Measurements from ENCODE around the gene SVIL. TPM values are rescaled to one million over a fixed set of nuclear protein-coding genes. Genes with fewer than 3 reads are reported as not detected.

The SVIL gene
- polyA plus RNA-seq, 1 donor (not counting 4 experiments of a cell fraction or from before 2014, with no cell fraction given) = 16.2 TPM

DNA sequence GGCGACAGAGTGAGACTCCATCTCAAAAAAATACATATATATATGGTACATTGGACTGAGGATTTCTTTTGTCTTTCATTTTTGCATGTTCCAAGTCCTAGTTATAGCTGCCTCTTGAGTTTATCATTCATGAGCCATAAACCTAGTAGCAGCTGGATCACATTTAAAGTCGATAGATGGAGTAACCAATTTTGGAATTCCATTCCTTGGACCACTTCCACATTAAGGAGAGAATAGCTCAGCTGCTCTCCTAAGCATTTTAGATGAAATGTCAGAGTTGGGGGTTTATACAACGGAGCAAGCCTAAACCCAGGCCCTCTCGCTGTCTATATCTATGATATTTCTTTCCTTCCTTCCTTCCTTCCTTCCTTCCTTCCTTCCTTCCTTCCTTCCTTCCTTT lies 204.7 kb downstream of the SVIL start:
- H3K4me3 ChIP-seq (ENCODE audit: control insufficient read depth in 2 of 3, extremely low read depth in 1 of 3, insufficient read depth in 2 of 3, low read depth in 1 of 3, low read length in 3 of 3) = no peak overlapping the region
- H3K9ac ChIP-seq (ENCODE audit: control insufficient read depth, extremely low read depth, insufficient read depth, low read length) = no peak overlapping the region
- no peak overlapping the region for H3K4me2 ChIP-seq (ENCODE audit: control insufficient read depth, extremely low read depth, insufficient read depth, low read depth, low read length)
- FAIRE-seq (no peak), DNase-seq (ENCODE audit: low read depth, low spot score) (no peak)
- TF ChIP-seq, protein P1, sequence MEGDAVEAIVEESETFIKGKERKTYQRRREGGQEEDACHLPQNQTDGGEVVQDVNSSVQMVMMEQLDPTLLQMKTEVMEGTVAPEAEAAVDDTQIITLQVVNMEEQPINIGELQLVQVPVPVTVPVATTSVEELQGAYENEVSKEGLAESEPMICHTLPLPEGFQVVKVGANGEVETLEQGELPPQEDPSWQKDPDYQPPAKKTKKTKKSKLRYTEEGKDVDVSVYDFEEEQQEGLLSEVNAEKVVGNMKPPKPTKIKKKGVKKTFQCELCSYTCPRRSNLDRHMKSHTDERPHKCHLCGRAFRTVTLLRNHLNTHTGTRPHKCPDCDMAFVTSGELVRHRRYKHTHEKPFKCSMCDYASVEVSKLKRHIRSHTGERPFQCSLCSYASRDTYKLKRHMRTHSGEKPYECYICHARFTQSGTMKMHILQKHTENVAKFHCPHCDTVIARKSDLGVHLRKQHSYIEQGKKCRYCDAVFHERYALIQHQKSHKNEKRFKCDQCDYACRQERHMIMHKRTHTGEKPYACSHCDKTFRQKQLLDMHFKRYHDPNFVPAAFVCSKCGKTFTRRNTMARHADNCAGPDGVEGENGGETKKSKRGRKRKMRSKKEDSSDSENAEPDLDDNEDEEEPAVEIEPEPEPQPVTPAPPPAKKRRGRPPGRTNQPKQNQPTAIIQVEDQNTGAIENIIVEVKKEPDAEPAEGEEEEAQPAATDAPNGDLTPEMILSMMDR (optimal IDR thresholded peaks at IDR 0.05 in 1 of 3, IDR thresholded peaks at IDR 0.05 in 1 of 3, conservative IDR thresholded peaks at IDR 0.05 in 1 of 3; ENCODE audit: extremely low read depth in 1 of 3, insufficient read depth in 2 of 3, low read length in 3 of 3) = no peak
- peaks cover 20% of the 10 kb centered on the region for H3K79me2 ChIP-seq (ENCODE audit: control insufficient read depth, insufficient read depth, low read length)
- no peaks in the 10 kb centered on the region for H4K20me1 ChIP-seq (ENCODE audit: control insufficient read depth, extremely low read depth, insufficient read depth, low read length)
- peaks cover 2 to 4% of the 10 kb centered on the region in 2 experiments for H3K36me3 ChIP-seq (ENCODE audit: control insufficient read depth in 2 of 2, extremely low read depth in 1 of 2, insufficient read depth in 2 of 2, low read length in 2 of 2)
- H2AFZ ChIP-seq (ENCODE audit: control insufficient read depth, low read length) = no peak overlapping the region
- H3K9me3 ChIP-seq (ENCODE audit: control insufficient read depth, low read depth, low read length) = no peaks in the 10 kb centered on the region
- H3K4me1 ChIP-seq (ENCODE audit: control insufficient read depth, extremely low read depth, insufficient read depth, low read length) = no peaks in the 10 kb centered on the region
- H3K27ac ChIP-seq (ENCODE audit: control insufficient read depth, insufficient read depth, low read length) = no peak overlapping the region
- dilution Hi-C loops (cut with MboI; ENCODE audit: extremely low pct_ligation_motif_present, low sequenced_read_pairs) = no loop called here
- no peaks in the 10 kb centered on the region for H3K9me1 ChIP-seq (ENCODE audit: control insufficient read depth, extremely low read depth, insufficient read depth, low read length)
- H3K27me3 ChIP-seq (ENCODE audit: control insufficient read depth, extremely low read depth, insufficient read depth, low read length) = no peaks in the 10 kb centered on the region

DNA sequence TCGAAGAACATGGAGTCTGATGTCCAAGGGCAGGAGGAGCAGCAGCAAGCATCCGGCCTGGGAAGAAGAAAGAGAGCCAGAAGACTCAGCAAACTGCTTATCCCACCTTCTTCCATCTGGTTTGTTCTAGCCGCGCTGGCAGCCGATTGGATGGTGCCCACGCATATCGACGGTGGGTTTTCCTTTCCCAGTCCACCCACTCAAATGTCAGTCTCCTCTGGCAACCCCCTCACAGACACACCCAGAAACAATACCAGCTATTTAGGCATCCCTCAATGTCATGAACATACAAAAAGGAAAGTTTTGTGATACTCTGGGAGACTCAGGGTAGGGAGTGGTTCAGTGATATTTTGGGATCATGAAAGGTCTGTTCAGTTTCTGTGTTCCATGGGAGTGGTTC lies 206.3 kb downstream of the SVIL start:
- H3K27ac ChIP-seq (ENCODE audit: control insufficient read depth, insufficient read depth, low read length) = no peak overlapping the region
- H3K4me2 ChIP-seq (ENCODE audit: control insufficient read depth, extremely low read depth, insufficient read depth, low read depth, low read length) = no peak overlapping the region
- no peaks in the 10 kb centered on the region for H3K4me1 ChIP-seq (ENCODE audit: control insufficient read depth, extremely low read depth, insufficient read depth, low read length)
- no peak overlapping the region for H3K9ac ChIP-seq (ENCODE audit: control insufficient read depth, extremely low read depth, insufficient read depth, low read length)
- peaks cover 19% of the 10 kb centered on the region for H3K79me2 ChIP-seq (ENCODE audit: control insufficient read depth, insufficient read depth, low read length)
- no peak overlapping the region for H2AFZ ChIP-seq (ENCODE audit: control insufficient read depth, low read length)
- no peaks in the 10 kb centered on the region for H3K9me1 ChIP-seq (ENCODE audit: control insufficient read depth, extremely low read depth, insufficient read depth, low read length)
- H3K27me3 ChIP-seq (ENCODE audit: control insufficient read depth, extremely low read depth, insufficient read depth, low read length) = no peaks in the 10 kb centered on the region
- H4K20me1 ChIP-seq (ENCODE audit: control insufficient read depth, extremely low read depth, insufficient read depth, low read length) = no peaks in the 10 kb centered on the region
- no peak for DNase-seq (ENCODE audit: low read depth, low spot score)
- no peak overlapping the region for H3K4me3 ChIP-seq (ENCODE audit: control insufficient read depth in 2 of 3, extremely low read depth in 1 of 3, insufficient read depth in 2 of 3, low read depth in 1 of 3, low read length in 3 of 3)
- no peaks in the 10 kb centered on the region for H3K9me3 ChIP-seq (ENCODE audit: control insufficient read depth, low read depth, low read length)
- FAIRE-seq = no peak
- TF ChIP-seq, protein P1 (optimal IDR thresholded peaks at IDR 0.05 in 1 of 3, IDR thresholded peaks at IDR 0.05 in 1 of 3, conservative IDR thresholded peaks at IDR 0.05 in 1 of 3; ENCODE audit: extremely low read depth in 1 of 3, insufficient read depth in 2 of 3, low read length in 3 of 3) = no peak
- TF ChIP-seq EZH2 (IDR thresholded peaks at IDR 0.05; ENCODE audit: low read length) = no peak
- peaks cover 2 to 4% of the 10 kb centered on the region in 2 experiments for H3K36me3 ChIP-seq (ENCODE audit: control insufficient read depth in 2 of 2, extremely low read depth in 1 of 2, insufficient read depth in 2 of 2, low read length in 2 of 2)
- dilution Hi-C loops (cut with MboI; ENCODE audit: extremely low pct_ligation_motif_present, low sequenced_read_pairs) = no loop called here

All from keratinocyte (primary cell).